NCI-H82 treated with DMSO at 0.1 percent for 48 hours (cell line): ENCODE results near the gene DPYSL4.

Experiments
- DNase-seq: peaks from one replicate; lab custom pipeline; 2025; ENCODE audit not compliant: unreplicated experiment; lab: John Stamatoyannopoulos, UW

The DPYSL4 gene

DNA sequence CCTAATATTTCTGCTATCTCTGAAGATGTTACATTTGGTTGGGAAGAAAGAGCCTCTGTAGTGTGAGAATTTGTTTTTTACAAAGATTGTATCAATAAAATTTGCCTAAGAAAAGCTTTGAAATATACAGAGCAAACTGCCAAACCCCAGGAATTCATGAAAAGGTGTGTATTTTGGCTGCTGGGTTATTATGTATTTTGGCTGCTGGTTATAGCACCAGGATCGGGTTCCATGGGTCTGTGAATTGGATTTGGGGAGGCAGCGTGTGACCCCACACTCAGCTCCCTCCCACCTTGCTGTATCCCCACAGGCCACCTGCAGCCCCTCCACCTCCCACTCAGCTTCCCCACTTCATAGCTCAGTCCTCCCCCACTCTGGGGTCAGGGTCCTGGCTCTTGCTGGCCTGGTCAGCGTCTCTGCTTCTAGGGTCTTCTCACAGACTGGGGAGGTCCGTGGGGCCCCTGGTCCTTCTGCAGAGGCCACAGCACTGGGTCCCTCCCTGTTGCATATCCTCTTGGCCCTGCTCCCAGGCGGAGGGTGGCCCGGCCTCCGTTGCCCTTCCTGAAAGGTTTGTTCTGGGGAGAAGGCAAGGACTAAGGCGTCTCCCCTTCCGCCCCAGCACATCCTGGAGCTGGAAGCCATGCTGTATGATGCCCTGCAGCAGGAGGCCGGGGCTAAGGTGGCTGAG lies 24.0 kb upstream of the DPYSL4 start:
- DNase-seq: no peak

DNA sequence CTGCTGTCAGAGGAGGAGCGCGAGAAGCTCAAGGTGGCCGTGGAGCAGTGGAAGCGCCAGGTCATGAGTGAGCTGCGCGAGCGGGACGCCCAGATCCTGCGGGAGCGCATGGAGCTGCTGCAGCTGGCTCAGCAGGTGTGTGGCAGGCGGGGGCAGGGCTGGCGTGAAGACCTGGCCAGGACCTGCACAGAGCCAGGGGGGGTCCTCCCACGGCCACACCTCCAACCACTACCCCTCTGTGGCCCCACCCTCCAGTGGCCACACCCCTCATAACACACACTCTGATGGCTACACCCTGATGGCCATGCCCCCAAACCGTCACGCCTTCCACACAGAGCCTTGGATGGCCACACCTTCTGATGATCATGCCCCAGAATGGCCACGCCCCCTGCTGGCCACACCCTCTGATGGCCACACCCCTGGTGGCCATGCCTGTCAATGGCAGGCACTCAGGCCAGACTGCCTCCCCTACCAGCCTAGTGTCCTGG lies 23.4 kb upstream of the DPYSL4 start:
- no peak for DNase-seq

DNA sequence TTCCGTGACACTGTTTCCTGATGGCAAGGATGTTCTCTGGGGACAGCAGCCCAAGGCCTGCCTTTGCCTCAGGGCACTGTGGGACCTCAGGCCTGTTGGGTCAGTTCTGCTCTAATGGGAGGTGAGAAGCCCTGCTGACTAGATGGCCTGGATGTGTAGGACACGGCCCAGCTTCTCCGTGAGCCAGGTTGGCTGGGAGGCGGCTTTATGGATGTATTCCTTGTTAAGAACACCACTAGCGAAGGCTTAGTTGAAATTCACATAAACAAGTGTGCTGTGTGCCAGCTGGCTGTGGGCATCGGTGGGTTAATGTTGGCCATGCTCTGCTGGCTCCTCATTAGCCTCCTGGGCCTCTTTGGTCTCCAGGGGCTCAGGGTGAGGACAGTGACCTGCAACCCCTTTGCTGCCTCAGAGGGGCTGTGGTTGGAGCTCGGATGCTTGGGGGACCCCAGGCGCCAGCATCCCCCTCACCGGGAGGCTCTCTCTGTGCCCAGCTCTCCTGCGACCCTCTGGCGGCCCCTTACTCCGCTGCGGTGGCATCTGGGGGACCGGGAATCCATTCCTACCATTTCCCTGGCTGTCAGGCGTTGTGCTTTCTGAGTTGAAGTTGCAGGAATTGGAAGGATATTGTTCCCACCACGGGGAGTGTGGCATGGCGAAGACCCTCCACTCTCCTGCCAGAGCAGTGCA lies 22.8 kb upstream of the DPYSL4 start:
- no peak for DNase-seq

DNA sequence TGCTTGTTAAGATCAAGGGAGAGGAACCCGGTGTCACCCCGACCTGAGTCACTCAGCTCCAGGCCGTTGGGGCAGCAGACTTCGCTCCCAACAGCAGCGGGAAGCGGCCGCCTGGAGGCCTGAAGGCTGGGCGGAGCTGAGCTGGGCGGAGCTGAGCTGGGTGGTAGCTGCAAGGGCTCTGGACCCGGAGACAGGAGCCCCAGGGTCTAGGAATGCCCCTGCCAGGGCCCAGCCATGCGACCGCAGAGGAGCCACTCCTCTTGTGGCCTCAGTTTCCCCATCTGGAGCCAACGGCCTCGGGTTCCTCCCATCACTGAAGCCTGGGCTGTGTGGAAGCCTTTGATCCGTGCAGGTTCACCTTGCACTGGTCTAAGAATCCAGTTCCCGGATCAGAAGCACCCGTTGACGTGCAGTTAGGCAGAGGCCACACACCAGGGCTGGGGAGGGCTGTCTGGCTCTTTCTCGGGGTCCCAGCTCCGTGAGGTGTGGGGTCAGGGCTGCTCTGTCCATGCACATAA lies 21.9 kb upstream of the DPYSL4 start:
- no peak for DNase-seq

DNA sequence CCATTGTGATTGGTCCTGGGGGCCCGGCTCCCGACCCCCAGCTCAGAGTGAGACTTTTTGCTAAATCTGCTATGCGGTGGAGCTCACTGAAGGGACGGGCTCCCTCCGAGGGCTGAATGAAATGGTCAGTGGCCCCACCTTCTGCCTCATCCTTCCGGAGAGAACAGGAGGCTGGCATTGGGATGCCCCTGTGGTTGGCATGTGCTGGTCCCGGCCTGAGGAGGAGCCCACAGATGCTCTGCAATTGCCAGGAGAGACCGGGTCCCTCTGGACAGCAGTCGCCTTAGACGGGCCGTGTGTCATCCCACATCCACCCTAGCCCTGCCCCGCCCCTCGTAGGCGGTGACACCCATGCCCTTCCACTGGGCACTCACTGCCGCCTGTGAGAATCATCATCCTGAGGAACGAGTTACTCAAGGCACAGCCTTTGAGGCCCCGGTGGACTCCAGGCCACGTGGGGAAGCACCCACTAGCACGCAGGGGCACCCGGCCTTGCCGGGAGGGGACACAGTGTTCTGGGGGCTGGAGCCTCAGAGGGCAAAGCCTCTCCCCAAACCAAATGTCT lies 21.2 kb upstream of the DPYSL4 start:
- no peak for DNase-seq

DNA sequence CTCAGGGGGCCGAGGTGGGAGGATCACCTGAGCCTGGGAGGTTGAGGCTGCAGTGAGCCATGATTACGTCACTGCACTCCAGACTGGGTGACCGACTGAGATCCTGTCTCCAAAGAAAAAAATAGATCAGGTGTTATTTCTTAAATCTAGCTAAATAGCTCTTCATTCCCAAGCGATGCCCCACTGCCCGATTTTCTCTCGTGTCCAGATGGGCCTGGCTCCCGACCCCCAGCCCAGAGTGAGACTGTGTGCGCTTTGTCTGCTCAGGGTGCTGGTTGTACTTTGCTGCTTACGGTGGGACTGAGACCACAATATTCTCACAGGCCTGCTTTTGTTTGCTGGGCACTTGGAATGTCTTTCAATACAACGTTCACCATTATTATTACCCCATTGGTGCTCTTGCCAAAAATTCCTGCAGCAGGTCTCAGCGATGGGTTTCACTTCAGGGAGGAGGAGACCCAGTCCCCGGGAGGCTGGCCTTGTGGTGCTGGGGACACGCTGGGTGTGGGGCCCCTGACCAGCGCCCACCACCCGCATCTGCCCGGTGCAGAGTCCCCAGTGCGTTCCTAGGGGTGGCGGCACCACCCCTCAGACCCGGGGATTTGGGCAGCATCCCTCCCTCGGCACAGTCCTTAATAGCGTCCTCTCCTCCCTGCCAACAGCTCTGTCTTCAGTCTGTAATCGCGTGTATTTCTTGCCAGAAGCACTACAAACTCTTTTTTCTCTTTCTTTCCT lies 20.4 kb upstream of the DPYSL4 start:
- no peak for DNase-seq

DNA sequence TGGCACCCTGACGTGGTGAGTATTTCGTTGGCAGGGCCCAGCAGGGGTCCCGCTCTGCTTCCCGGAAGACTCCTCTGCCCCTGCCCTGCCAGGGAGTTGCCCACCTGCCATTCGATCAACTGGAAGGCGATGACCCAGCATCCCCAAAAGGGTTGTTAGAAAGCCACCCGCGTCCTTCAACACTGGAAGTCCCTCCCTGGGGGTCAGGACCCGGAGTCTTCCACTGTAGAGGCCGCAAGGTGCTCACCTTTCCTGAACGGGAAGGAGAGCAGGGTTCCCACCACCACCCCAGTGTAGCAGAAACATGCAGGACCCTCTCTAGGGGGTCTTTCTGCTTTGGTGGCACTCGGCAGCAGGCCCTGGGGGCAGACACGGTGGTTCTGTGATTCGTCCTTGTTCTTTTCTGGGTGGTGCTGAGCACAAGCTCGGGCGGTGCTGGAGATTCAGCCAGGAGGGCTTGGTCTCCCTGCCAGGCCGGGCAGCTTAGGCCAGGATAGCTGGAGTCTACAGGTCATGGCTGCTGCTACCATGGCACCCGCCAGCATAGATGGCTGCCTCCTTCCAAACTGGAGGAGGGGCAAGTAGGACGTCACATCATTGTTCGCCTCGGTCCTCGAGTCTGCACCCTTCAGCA lies 19.6 kb upstream of the DPYSL4 start:
- no peak for DNase-seq

DNA sequence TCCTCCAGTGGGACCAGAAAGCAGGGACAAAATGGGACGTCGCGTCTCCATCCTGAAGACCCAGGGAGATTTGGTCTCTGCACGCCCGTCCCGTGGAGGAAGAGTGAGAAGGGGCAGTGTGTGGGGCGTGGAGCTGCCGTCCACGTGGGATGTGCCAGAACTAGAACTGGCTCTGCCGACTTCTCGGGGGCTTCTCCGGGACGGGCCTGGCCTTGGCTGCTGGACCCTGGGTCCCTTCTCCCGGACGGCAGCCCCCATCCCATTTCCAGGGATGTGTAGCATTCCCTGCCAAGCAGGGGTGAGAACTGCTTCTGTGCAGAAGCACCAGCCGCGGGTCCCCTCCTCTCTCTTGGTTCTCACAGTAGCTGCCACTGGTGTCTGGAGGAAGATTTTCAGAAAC lies 18.8 kb upstream of the DPYSL4 start:
- DNase-seq: no peak

DNA sequence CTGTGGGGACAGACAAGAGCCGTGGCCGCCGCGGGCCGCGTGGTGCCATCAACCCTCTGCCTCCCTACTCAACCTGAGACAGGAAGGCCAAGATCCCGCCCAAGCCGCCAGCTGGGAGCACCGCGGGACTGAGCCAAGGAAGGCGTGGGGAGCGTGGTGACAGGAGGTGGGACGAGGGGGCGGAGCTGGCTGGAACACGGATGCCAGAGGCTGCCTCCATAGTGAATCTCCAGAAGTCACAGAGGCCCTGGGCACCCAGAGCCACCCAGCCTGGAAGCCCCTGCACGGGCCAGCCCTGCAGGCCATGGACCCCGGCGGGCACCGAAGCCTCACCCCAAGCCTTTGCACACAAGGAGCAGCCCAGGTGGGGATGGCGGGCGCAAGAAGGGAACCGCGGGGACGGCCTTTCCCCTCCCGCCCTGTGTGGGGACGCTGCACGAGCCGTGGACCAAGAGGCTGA lies 18.1 kb upstream of the DPYSL4 start:
- DNase-seq: no peak

DNA sequence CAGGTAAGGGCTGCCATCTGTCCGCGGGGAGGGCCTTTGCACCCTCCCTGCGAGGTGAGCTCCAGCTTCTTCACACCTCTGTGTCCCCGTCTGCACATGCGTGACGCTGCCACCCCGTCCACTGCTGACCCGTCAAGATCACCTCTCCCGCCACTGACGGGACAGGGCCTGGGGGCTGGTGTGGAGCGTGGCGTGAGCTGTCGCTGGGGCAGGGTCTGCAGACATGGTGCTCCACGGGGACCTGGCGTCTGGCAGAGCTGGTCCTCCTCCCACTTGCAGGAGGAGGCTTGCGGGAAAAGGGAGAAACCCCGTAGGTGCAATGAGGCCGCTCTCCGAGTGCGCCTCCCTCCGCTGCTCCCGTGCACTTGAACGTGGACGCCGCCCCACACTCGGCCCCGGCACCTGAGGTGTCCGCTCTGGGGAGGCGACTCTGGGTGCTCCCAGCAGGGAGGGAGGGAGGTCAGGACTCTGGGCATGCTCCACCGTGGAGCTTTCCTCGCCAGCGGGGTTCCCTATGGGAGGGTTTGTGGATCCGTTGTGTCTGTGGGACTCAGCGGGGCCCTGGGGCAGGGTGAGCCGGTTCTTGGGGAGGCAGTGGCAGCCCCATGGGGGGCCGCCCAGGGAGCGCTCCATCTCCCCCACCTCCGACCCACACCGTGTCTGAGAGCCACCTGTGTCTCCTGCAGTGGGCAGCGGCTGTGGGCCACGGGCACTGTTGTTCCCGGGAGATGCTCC lies 17.6 kb upstream of the DPYSL4 start:
- no peak for DNase-seq

DNA sequence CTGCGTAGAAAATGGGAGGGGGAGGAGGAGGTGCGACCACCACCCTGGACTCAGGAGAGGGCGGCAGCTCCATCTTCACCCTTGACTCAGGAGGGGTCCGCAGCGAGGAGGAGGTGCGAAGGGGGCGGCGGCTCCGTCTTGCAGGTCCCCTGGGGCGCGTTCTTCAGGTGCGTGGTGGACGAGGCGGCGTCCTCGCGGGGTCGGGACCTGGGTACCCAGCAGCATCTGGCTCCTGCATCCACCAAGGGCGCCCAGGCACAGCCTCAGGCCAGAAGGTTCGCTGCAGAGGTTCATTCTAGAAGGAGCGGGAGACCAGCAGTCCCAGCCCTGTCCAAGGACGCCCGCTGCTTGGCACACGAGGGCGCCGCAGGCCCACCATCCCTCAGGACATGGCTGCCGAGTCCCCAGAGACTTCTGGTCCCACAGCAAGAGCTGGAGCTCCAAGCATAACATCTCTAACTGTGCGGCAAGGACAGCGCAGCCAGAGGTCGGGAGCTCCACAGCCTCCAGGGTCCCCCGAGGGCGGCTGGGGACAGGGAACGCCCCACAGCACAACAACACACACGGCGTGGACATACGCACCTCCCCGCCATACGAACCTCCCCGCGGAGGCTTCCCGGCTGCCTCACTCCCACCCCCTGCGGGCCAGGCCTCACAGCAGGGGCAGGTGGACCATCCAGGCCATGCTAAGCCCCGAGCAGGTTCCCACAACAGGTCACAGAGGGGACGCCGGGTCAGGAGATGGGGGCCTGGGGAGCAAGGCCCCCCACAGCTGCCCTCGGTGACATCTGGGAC lies 16.8 kb upstream of the DPYSL4 start:
- no peak for DNase-seq

DNA sequence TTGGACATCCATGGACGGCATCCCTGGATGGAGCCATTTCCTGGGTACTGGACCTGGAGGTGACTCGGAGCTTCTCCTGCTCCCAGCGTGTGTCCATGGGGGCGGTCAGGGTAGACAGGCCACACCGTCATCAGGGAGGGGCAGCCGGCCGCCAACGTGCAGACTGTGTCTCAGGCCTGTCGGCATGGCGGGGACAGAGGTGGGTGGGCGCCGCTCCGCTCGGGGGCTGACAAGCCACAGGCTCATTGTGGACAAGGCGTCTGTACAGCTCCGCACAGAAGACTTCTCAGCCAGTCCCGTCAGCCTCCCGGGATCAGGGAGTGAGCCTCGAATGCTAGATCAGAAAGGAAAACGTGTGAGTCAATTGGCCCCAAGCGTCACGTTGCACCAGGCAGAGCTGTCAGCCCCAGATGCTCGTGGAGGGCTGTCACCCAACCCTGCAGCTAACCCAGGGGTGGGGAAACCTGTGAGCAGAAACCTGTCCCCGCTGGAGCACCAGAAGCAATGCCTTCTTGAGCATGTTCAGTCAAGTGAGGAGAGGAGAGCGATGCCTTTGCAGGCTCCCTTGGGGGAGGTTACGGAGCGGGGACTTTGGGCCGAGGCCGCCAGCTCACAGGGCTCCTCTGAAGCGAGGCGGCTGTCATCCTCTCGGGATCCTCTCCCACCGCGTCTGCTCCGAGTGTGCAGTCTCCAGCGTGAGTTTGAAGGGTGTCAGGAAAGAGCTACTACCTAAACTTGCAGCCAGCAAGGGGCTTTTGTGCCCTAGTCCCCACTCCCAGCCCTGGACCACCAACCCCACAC lies 16.0 kb upstream of the DPYSL4 start:
- DNase-seq: no peak

DNA sequence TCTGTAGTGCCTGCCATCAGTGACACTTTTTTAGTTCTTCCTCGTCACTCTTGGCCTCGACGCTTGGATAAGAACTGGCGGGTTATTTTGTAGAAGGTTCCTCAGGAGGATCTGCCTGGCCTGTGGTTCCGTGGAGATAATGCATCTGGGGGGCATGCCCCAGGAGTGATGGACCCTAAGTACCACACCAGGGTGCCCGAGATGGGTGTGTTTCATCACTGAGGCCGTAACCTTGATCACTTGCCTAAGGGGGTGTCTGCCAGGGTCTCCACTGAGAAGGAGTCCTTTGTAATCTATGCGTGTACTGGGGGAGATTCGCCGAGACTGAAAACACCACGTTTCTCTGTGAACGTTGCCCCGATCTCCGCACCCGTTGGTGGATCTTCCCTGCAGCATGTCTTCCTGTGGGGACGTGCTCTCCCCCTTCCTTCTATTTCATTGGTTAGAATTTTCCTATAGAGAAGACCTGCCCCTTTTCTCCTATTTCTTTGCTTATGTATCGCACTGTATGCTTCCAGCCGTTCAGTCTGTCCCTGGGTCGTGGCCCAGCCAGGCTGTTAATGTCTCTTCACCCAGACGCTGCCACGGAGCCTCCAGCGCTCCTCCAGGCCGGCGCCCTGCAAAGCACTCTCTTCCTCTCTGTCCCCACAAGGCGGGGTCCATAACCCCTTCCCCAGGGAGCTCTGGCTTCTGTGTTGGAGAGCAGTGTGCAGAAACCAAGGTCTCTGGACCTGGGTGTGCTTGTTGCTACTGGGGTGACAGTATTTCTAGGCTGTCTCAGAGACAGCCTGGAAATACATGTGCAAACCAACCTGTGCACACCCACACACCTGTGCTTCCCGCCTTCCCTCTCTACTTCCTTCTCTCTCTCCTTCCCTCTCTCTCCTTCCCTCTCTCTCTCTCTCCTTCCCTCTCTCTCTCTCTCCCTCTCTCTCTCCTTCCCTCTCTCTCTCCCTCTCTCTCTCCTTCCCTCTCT lies 14.4 kb upstream of the DPYSL4 start:
- DNase-seq: no peak

DNA sequence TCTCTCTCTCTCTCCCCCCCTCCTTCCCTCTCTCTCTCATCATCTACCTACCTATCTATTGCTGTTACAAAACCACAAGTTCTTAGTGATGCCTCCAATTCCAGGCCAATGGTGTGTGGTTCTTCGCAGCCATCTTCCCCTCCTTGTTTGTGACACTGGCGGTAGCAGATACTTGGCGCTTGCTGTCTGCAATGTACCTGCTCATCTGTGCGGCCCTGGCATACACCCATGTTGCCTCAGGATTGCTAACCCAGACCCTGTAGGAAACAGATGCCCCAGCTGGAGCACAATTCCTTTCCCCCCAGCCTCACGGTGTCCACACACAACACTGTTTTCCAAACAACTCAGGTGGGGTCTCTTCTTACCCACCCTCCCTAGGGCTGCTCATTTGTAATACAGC lies 13.6 kb upstream of the DPYSL4 start:
- DNase-seq: no peak

DNA sequence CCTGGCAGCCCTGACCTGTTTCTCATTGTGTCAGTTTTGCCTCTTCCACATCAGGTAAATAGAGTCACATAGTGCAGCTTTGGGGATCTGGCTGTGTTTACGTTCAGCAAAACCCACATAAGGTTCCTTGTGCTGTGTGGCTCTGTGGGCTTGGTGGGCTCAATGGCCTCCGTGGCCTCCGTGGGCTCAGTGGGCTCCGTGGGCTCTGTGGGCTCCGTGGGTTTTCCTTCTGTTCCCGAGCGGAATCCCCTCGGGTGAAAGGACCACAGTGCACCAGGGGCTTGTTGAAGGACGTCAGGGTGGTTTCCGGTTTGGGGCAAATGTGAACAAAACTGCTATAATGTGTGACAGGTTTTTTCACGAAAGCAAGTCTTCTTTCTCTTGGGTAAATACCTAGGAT lies 12.5 kb upstream of the DPYSL4 start:
- no peak for DNase-seq

DNA sequence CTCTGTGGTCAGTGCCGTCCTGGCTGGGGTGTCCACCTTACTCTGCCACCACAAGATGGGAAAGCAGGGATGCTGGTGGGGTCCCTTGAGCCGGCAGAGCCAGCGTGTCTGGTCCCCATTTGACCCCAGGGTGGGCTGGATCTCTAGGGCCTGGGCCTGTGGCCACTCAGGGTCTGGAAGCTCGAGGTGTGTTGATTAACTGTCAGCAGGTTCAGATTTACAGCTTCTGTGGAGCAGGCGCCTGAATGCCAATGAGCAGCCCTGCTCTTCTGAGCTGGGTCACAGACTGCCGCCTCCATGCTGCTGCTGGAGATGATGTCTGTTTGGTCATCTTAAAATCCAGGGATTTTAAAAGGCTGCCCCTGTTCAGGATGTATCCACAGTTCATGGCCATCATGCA lies 11.3 kb upstream of the DPYSL4 start:
- no peak for DNase-seq

DNA sequence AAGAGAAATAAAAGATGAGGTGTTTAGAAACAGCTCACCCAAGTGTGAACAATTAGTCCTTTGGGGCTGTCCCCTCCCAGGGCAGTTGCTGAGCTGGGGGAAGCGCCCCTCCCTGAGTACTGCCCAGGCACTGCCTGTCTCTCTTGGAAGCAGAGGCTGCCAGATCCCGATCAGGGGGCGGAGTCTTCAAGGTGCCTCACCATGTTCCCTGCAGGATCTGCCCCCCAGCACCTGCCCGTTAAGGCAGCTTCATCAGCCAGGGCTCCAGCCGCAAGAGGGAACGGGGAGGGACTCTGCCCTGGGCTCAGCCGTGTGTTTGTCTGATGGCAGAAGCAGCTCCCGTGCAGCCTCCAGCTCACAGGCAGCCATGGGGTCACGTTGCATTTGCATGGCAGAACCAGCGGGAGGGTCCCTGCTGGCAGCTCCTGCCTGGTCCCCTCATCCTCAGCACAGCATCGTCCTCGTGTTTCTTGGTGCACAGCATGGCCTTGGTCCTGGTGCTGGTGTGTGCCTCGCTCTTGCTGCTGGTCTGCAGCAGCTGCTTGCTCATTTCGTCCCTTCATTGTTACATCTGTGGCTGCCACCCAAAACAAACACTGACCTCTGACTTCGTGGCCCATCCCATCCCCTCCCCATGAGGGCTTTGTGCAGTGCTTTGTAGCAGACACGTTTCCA lies 10.7 kb upstream of the DPYSL4 start:
- no peak for DNase-seq
